Suprapubic skin (tissue), 4 donors: ENCODE data around the gene SPTLC3. TPM values are rescaled to one million over a fixed set of nuclear protein-coding genes. Genes with fewer than 3 reads are reported as not detected.

ENCODE experiments used
- DNase-seq, 2 donors: peaks; one replicate each; pipeline ENCODE4 v3.0.0-alpha.2; 2019; ENCODE audit warnings: low spot score in 2 of 2
- H3K27ac ChIP-seq: fragments of 200-600 bp; sonication (generic); one replicate; pipeline ENCODE4 v1.5.1; 2019
- H3K27me3 ChIP-seq: fragments of 200-600 bp; sonication (generic); one replicate; pipeline ENCODE4 v1.5.1; 2019
- H3K36me3 ChIP-seq: fragments of 200-600 bp; sonication (generic); one replicate; pipeline ENCODE4 v1.5.1; 2019
- H3K4me1 ChIP-seq: fragments of 200-600 bp; sonication (generic); one replicate; pipeline ENCODE4 v1.5.1; 2019
- H3K4me3 ChIP-seq: fragments of 200-600 bp; sonication (generic); one replicate; pipeline ENCODE4 v1.5.1; 2019; ENCODE audit warnings: mild to moderate bottlenecking
- H3K9me3 ChIP-seq: fragments of 200-600 bp; sonication (generic); one replicate; pipeline ENCODE4 v1.5.1; 2019
- EP300 ChIP-seq: sonication (generic); formaldehyde crosslinking; IDR thresholded peaks from one replicate; pipeline ENCODE4 v1.6.1; 2017; ENCODE audit warnings: antibody characterized with exemption
- POLR2A ChIP-seq, 2 donors: fragments of 450-650 bp; IDR thresholded peaks; one replicate each; pipeline ENCODE4 v1.6.1; 2017; ENCODE audit warnings: antibody characterized with exemption in 2 of 2, mild to moderate bottlenecking in 2 of 2, moderate library complexity in 2 of 2
- POLR2AphosphoS5 ChIP-seq, 3 donors: sonication (generic); formaldehyde crosslinking; IDR thresholded peaks; one replicate each; pipeline ENCODE4 v1.6.1; 2017; ENCODE audit warnings: antibody characterized with exemption in 3 of 3
- WGBS: methylation state at CpG from one replicate; pipeline ENCODE4 v1.1.5; 2018; 5-methylcytosine and 5-hydroxymethylcytosine counted together
- total RNA-seq, 4 donors: library from RNA; depleted of rRNA; stranded (reverse); fragments of >200 nt; gene quantifications; one replicate each; pipeline ENCODE4 v1.1.0, GENCODE V29; 2016
- TF ChIP-seq, protein P1 (sequence below), 2 donors: fragments of 200-600 bp in 1 of 2; fragments of 450-650 bp in 1 of 2; sonication (generic) in 1 of 2; IDR thresholded peaks; one replicate each; pipeline ENCODE4 v1.5.1; 2016 to 2019; ENCODE audit warnings: antibody characterized with exemption in 2 of 2, mild to moderate bottlenecking in 1 of 2, moderate library complexity in 1 of 2

The SPTLC3 gene
- total RNA-seq, 4 donors from 2014 or later = 54.1 to 83.0 (median 64.7) TPM

DNA sequence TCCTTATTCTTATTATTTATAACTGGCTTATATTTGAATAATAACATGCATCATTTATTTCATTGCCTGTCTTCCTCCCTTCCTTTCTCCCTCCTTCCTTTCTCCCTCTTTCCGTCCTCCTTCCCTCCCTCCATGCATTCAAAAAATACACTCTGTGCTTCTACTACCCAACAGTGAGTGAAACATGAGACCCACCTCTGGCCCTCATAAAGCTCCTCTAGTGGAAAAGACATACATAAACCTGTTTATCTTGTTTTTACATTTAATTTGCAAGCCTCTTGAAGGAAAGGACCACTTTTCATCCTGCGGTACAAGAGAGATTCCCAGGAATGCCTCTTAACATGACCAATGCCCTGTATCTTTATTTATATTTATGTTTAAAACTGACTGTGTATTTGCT, 190.5 kb downstream of the SPTLC3 start:
- Histone ChIP-seq H3K9me3 (no peaks in the 10 kb centered on the region), H3K4me3 (no peak overlapping the region), H3K27ac (no peak overlapping the region), H3K27me3 (no peaks in the 10 kb centered on the region), H3K36me3 (no peaks in the 10 kb centered on the region), H3K4me1 (no peaks in the 10 kb centered on the region)
- TF ChIP-seq POLR2A (IDR thresholded peaks at IDR 0.05) (no peak), EP300 (no peak), POLR2AphosphoS5 (IDR thresholded peaks at IDR 0.05) (no peak)
- TF ChIP-seq, protein P1, sequence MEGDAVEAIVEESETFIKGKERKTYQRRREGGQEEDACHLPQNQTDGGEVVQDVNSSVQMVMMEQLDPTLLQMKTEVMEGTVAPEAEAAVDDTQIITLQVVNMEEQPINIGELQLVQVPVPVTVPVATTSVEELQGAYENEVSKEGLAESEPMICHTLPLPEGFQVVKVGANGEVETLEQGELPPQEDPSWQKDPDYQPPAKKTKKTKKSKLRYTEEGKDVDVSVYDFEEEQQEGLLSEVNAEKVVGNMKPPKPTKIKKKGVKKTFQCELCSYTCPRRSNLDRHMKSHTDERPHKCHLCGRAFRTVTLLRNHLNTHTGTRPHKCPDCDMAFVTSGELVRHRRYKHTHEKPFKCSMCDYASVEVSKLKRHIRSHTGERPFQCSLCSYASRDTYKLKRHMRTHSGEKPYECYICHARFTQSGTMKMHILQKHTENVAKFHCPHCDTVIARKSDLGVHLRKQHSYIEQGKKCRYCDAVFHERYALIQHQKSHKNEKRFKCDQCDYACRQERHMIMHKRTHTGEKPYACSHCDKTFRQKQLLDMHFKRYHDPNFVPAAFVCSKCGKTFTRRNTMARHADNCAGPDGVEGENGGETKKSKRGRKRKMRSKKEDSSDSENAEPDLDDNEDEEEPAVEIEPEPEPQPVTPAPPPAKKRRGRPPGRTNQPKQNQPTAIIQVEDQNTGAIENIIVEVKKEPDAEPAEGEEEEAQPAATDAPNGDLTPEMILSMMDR (IDR thresholded peaks at IDR 0.05) = no peak
- DNase-seq = no peak
- WGBS = 91% methylated on average over 2 of the region's 2 CpGs

DNA sequence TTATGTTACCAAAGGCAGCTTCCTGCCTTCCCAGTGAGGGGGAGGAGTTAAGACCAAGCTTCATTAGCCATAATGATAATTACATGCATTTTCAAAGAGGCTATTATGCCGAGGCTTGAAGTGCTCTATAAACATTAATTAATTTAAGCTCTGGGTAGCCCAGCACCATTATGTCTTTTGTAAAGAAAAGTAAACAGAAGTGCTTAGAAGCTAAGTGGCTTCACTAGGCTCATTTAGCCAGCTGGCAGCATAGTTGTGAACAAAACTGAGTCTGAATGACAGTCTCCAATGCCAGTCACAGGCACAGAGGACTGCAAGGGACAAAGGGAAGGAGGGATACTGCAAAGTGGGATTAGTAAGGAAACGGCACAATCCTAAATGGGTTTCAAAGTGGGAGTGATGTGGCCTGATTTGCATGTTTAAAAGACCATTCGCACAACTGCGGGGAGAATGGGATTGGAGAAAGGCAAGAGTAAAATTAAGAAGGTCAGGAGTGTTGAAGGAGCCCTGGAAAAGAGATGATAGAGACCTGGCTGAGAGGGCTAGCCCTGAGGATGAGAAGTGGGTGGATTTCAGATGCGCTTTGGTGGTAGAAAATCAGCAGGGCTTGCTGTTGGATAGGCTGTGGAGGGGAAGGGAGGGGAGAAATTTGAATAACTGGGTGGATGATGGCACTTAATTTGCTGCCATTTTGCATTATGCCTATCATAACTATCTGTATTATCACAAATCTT, 192.2 kb downstream of the SPTLC3 start:
- DNase-seq = no peak
- no peaks in the 10 kb centered on the region for H3K4me1 ChIP-seq
- no peak overlapping the region for H3K27ac ChIP-seq
- 83% methylated on average over 5 of the region's 5 CpGs for WGBS
- no peaks in the 10 kb centered on the region for H3K36me3 ChIP-seq
- H3K27me3 ChIP-seq = no peaks in the 10 kb centered on the region
- no peak for TF ChIP-seq POLR2AphosphoS5 (IDR thresholded peaks at IDR 0.05)
- TF ChIP-seq POLR2A (IDR thresholded peaks at IDR 0.05) = no peak
- no peak for TF ChIP-seq EP300
- TF ChIP-seq, protein P1 (IDR thresholded peaks at IDR 0.05) = no peak
- H3K9me3 ChIP-seq = no peaks in the 10 kb centered on the region
- H3K4me3 ChIP-seq = no peak overlapping the region

GRCh38 chr20:13202565-13202964, 193.8 kb downstream of the SPTLC3 start:
- H3K27me3 ChIP-seq = no peaks in the 10 kb centered on the region
- TF ChIP-seq EP300 (no peak), POLR2A (IDR thresholded peaks at IDR 0.05) (no peak), POLR2AphosphoS5 (IDR thresholded peaks at IDR 0.05) (no peak)
- TF ChIP-seq, protein P1 (IDR thresholded peaks at IDR 0.05) = no peak
- no peak overlapping the region for H3K27ac ChIP-seq
- no peaks in the 10 kb centered on the region for H3K36me3 ChIP-seq
- no peak overlapping the region for H3K4me3 ChIP-seq
- H3K4me1 ChIP-seq = no peaks in the 10 kb centered on the region
- no peak for DNase-seq
- H3K9me3 ChIP-seq = no peaks in the 10 kb centered on the region
- 67% methylated on average over 6 of the region's 6 CpGs for WGBS

- Histone ChIP-seq H3K4me3 (no peak overlapping the region), H3K4me1 (no peaks in the 10 kb centered on the region), H3K9me3 (no peaks in the 10 kb centered on the region), H3K36me3 (no peaks in the 10 kb centered on the region), H3K27me3 (no peaks in the 10 kb centered on the region), H3K27ac (no peak overlapping the region)
- no peak for DNase-seq
- 82% methylated on average over 4 of the region's 4 CpGs for WGBS
- TF ChIP-seq, protein P1 (IDR thresholded peaks at IDR 0.05) = no peak
- TF ChIP-seq POLR2A (IDR thresholded peaks at IDR 0.05) = no peak
- TF ChIP-seq POLR2AphosphoS5 (IDR thresholded peaks at IDR 0.05) = no peak
- no peak for TF ChIP-seq EP300
Measured at GRCh38 chr20:13205425-13205824, 196.7 kb downstream of the SPTLC3 start.

GRCh38 chr20:13205848-13206434, 197.2 kb downstream of the SPTLC3 start:
- Histone ChIP-seq H3K27ac (no peak overlapping the region), H3K27me3 (no peaks in the 10 kb centered on the region), H3K36me3 (no peaks in the 10 kb centered on the region), H3K9me3 (no peaks in the 10 kb centered on the region), H3K4me1 (no peaks in the 10 kb centered on the region), H3K4me3 (no peak overlapping the region)
- TF ChIP-seq EP300 = no peak
- no peak for TF ChIP-seq POLR2AphosphoS5 (IDR thresholded peaks at IDR 0.05)
- no peak for TF ChIP-seq POLR2A (IDR thresholded peaks at IDR 0.05)
- TF ChIP-seq, protein P1 (IDR thresholded peaks at IDR 0.05) = no peak
- WGBS = 70% methylated on average over 5 of the region's 5 CpGs
- DNase-seq = no peak
